ENCODE measurements around the gene ST3GAL2. TPM values are rescaled to one million over a fixed set of nuclear protein-coding genes. Genes with fewer than 3 reads are reported as not detected.
A peak's percentile ranks its signal among the peaks of the same experiment; 100 is the strongest.

The ST3GAL2 gene
- total and polyA plus RNA-seq, 10 of the 15 experiments (the other 5 are each of a cell fraction or from before 2014, with no cell fraction given), result 0.95 to 61.7 (median 25.9) TPM

- intact Hi-C loops (cut with micrococcal nuclease; ENCODE audit: unreplicated experiment), result loop anchor here (5.0 kb wide), 1 partner anchor 278 kb away; no protein-coding TSS in a partner anchor
- CTCF ChIA-PET, result interaction anchor here (1.2 kb wide), 1 partner anchor 135 kb away, joined by 3 read pairs; no protein-coding TSS in a partner anchor
- FAIRE-seq, result no peak
Measured at GRCh38 chr16:70374213-70374612, 64.7 kb downstream of the ST3GAL2 start.

GRCh38 chr16:70372921-70373728, 65.8 kb downstream of the ST3GAL2 start:
- no peak for DNase-seq (ENCODE audit: low read depth, low spot score)
- in situ Hi-C loops (cut with MboI) (no loop called here), intact Hi-C loops (cut with micrococcal nuclease; ENCODE audit: unreplicated experiment) (loop anchor here (5.0 kb wide), 1 partner anchor 279 kb away; no protein-coding TSS in a partner anchor)
- no peak for TF ChIP-seq SUZ12 (IDR thresholded peaks at IDR 0.05; ENCODE audit: unreplicated experiment)
- peak; percentile 48; the same call in 1 of the 2 replicates for TF ChIP-seq POLR2AphosphoS5 (IDR thresholded peaks at IDR 0.05; ENCODE audit: low read length)
- BruUV-seq (replicated peaks), result no TSS peak
- no peak for ATAC-seq
- CTCF ChIA-PET, result interaction anchor here (1.1 kb wide), 1 partner anchor 398 kb away, joined by 3 read pairs; no protein-coding TSS in a partner anchor
- no peaks in the 10 kb centered on the region for H3K9me3 ChIP-seq (replicated peaks; ENCODE audit: control insufficient read depth, insufficient read depth, low read length)
- peaks cover 8 to 14% of the 10 kb centered on the region in 2 experiments; a peak in 3 of 4 replicates for H3K36me3 ChIP-seq (ENCODE audit: control insufficient read depth in 2 of 2, insufficient read depth in 2 of 2, low read length in 1 of 2)
- SMC1A ChIA-PET (ENCODE audit: uncharacterized antibody, unreplicated experiment), result interaction anchor here (1.4 kb wide), 1 partner anchor 13 kb away, joined by 4 read pairs; no protein-coding TSS in a partner anchor
- no peak overlapping the region for H3K4me2 ChIP-seq (ENCODE audit: control insufficient read depth, insufficient read depth)
- no peaks in the 10 kb centered on the region for H3K27me3 ChIP-seq (replicated peaks in 1 of 2; ENCODE audit: control insufficient read depth in 2 of 2, insufficient read depth in 2 of 2, low read length in 1 of 2)
- no peaks in the 10 kb centered on the region for H3K79me2 ChIP-seq (ENCODE audit: control insufficient read depth, insufficient read depth, low read length)
- H3K9ac ChIP-seq (ENCODE audit: control insufficient read depth, insufficient read depth, low read length), result no peak overlapping the region
- no peak overlapping the region for H3K27ac ChIP-seq (ENCODE audit: control insufficient read depth, insufficient read depth)
- peaks cover 5% of the 10 kb centered on the region for H3K4me1 ChIP-seq (ENCODE audit: control insufficient read depth, insufficient read depth, low read length)
- WGBS (ENCODE audit: insufficient coverage, insufficient replicate concordance, low lambda C conversion rate, missing lambda C conversion rate), result 96% methylated on average over 22 of the region's 22 CpGs
- RAD21 ChIA-PET (ENCODE audit: unreplicated experiment), result interaction anchor here (0.6 to 0.9 kb wide), 2 partner anchors 20 to 281 kb away, joined by 3 read pairs; no protein-coding TSS in a partner anchor
- no peaks in the 10 kb centered on the region for H4K20me1 ChIP-seq (ENCODE audit: control insufficient read depth, insufficient read depth)
- H3K4me3 ChIP-seq, result no peak overlapping the region
- H2AFZ ChIP-seq (ENCODE audit: control insufficient read depth, low read depth, low read length), result no peak overlapping the region
- POLR2A ChIA-PET, result interaction anchor here (0.7 kb wide), 1 partner anchor 271 kb away, joined by 3 read pairs; no protein-coding TSS in a partner anchor
- no peak for FAIRE-seq

More at GRCh38 chr16:70374213-70374612, 64.7 kb downstream of the ST3GAL2 start:
- Histone ChIP-seq H3K4me2 (ENCODE audit: control insufficient read depth, insufficient read depth) (no peak overlapping the region), H3K27ac (ENCODE audit: control insufficient read depth, insufficient read depth) (no peak overlapping the region), H3K9ac (ENCODE audit: control insufficient read depth, insufficient read depth, low read length) (no peak overlapping the region), H3K27me3 (replicated peaks in 1 of 2; ENCODE audit: control insufficient read depth in 2 of 2, insufficient read depth in 2 of 2, low read length in 1 of 2) (no peaks in the 10 kb centered on the region), H4K20me1 (ENCODE audit: control insufficient read depth, insufficient read depth) (no peaks in the 10 kb centered on the region), H3K9me3 (replicated peaks; ENCODE audit: control insufficient read depth, insufficient read depth, low read length) (no peaks in the 10 kb centered on the region), H3K4me1 (ENCODE audit: control insufficient read depth, insufficient read depth, low read length) (peaks cover 8% of the 10 kb centered on the region), H3K36me3 (ENCODE audit: control insufficient read depth in 2 of 2, insufficient read depth in 2 of 2, low read length in 1 of 2) (peaks cover 11 to 18% of the 10 kb centered on the region in 2 experiments; a peak in 3 of 4 replicates), H3K79me2 (ENCODE audit: control insufficient read depth, insufficient read depth, low read length) (peaks cover 3% of the 10 kb centered on the region), H3K4me3 (no peak overlapping the region), H2AFZ (ENCODE audit: control insufficient read depth, low read depth, low read length) (no peak overlapping the region)
- TF ChIP-seq POLR2A (IDR thresholded peaks at IDR 0.05; ENCODE audit: low read depth, low read length), result 0 out of 2 replicates have a peak, but pooled peaks have one; percentile 10
- no peak; the same call in 1 of the 2 replicates for TF ChIP-seq POLR2AphosphoS5 (IDR thresholded peaks at IDR 0.05; ENCODE audit: low read length)
- ChIA-PET RAD21 (ENCODE audit: unreplicated experiment) (interaction anchor here (0.7 to 0.8 kb wide), 2 partner anchors 15 to 79 kb away, joined by 3 read pairs; no protein-coding TSS in a partner anchor), POLR2A (interaction anchor here (1.1 kb wide), 1 partner anchor 200 kb away, joined by 3 read pairs; no protein-coding TSS in a partner anchor), SMC1A (ENCODE audit: uncharacterized antibody, unreplicated experiment) (no interaction called here)
- in situ Hi-C loops (cut with MboI), result no loop called here
- DNase-seq (ENCODE audit: low read depth, low spot score), result no peak
- ATAC-seq, result no peak
- BruUV-seq (replicated peaks), result no TSS peak
- WGBS (ENCODE audit: insufficient coverage, insufficient replicate concordance, low lambda C conversion rate, missing lambda C conversion rate), result 89% methylated on average over 8 of the region's 8 CpGs

Measured in GM12878 (cell line).